Metanephros (tissue), 2 donors: ENCODE data around the gene AMIGO3. TPM values are rescaled to one million over a fixed set of nuclear protein-coding genes. Genes with fewer than 3 reads are reported as not detected.

Source experiments
- small RNA-seq: library from RNA; depleted of rRNA; stranded (forward); fragments of <200 nt; gene quantifications from one replicate; pipeline ENCODE3, GENCODE V24; 2014; ENCODE audit warnings: low replicate concordance
- total RNA-seq: library from RNA; depleted of rRNA; stranded (reverse); fragments of >200 nt; gene quantifications from one replicate; pipeline ENCODE4 v1.2.3, GENCODE V29; 2014

AMIGO3 gene
- 0.41 TPM for total RNA-seq

GRCh38 chr3:49719214-49719884, at the start of gene AMIGO3:
AMIGO3 (minus strand) TSS chr3:49719684; CDS start chr3:49719465, 219 bp downstream.

GRCh38 chr3:49723628-49724551, 4.4 kb upstream of the AMIGO3 start, which contains the start of gene GMPPB:
GMPPB (minus strand) TSS chr3:49723951; CDS start chr3:49723726, 225 bp downstream.

GRCh38 chr3:49689046-49689907, 30.2 kb downstream of the AMIGO3 start, which contains the start of the genes MST1 and RNF123:
MST1 (minus strand) TSS chr3:49689474; CDS start chr3:49688691, 783 bp downstream.
RNF123 (plus strand) TSS chr3:49689557; CDS start chr3:49691166, 1,609 bp downstream.

GRCh38 chr3:49673715-49674496, 45.6 kb downstream of the AMIGO3 start, which contains the start of gene APEH:
APEH (plus strand) TSS chr3:49674351; CDS start chr3:49674402, 51 bp downstream.

Small RNA genes within 50 kb of the gene (small RNA-seq; reads per million reads assigned to genes)
- gene AMIGO3: not detected
- not detected for gene COX6CP14

Other genes starting within 250 kb of the AMIGO3 start
- gene DAG1, start 249.4 kb downstream of the AMIGO3 start, total RNA-seq: 94.5 TPM
- 1.5 TPM for gene BSN, start 165.2 kb downstream of the AMIGO3 start, total RNA-seq
- 104 TPM for gene APEH, start 45.3 kb downstream of the AMIGO3 start, total RNA-seq
- gene MST1, start 30.2 kb downstream of the AMIGO3 start, total RNA-seq: 47.9 TPM
- gene RNF123, start 30.1 kb downstream of the AMIGO3 start, total RNA-seq: 35.7 TPM
- gene GMPPB, start 4.3 kb upstream of the AMIGO3 start, total RNA-seq: 23.7 TPM
- 58.5 TPM for gene IP6K1, start 66.9 kb upstream of the AMIGO3 start, total RNA-seq
- 0.35 TPM for gene CDHR4, start 80.2 kb upstream of the AMIGO3 start, total RNA-seq
- gene INKA1, start 83.6 kb upstream of the AMIGO3 start, total RNA-seq: 9.1 TPM
- 65.3 TPM for gene UBA7, start 94.3 kb upstream of the AMIGO3 start, total RNA-seq
- 5.0 TPM for gene TRAIP, start 136.9 kb upstream of the AMIGO3 start, total RNA-seq
- gene CAMKV, start 150.2 kb upstream of the AMIGO3 start, total RNA-seq: 0.18 TPM
- gene MST1R, start 184.2 kb upstream of the AMIGO3 start, total RNA-seq: 2.0 TPM
- gene MON1A, start 210.1 kb upstream of the AMIGO3 start, total RNA-seq: 8.7 TPM
- 78.2 TPM for gene RBM6, start 220.5 kb upstream of the AMIGO3 start, total RNA-seq